AG04450 (cell line): ENCODE measurements around the gene RABGAP1L. TPM values are rescaled to one million over a fixed set of nuclear protein-coding genes. Genes with fewer than 3 reads are reported as not detected.

Experiments used
- CTCF ChIA-PET: fragments of 300-600, 350-600 bp; formaldehyde crosslinking; extraction: SDS; loops from one replicate; lab custom pipeline; 2022; ENCODE audit warnings: antibody characterized with exemption, inconsistent platforms; lab: Charles Lee
- POLR2A ChIA-PET: fragments of 350-600 bp; formaldehyde crosslinking; extraction: SDS; loops from one replicate; lab custom pipeline; 2021; ENCODE audit warnings: antibody characterized with exemption, inconsistent platforms; lab: Yijun Ruan, JAX
- DNase-seq: peaks from one replicate; pipeline ENCODE4 v3.0.0-alpha.2; 2011; ENCODE audit warnings: low read depth, low spot score
- H3K27ac ChIP-seq: one replicate; pipeline ENCODE4 v1.5.1; 2012; ENCODE audit warnings: low read depth, low read length, control low read depth
- H3K27me3 ChIP-seq: one replicate; pipeline ENCODE4 v1.6.0; 2012; ENCODE audit warnings: low read length; ENCODE audit not compliant: control insufficient read depth, insufficient read depth
- H3K4me3 ChIP-seq: 2 replicates; pipeline ENCODE4 v1.5.1; 2011; ENCODE audit warnings: mild to moderate bottlenecking, low read depth, low read length, control low read depth
- H3K9me3 ChIP-seq: 2 replicates; pipeline ENCODE4 v1.5.1; 2012; ENCODE audit warnings: low read length; ENCODE audit not compliant: control insufficient read depth, insufficient read depth
- polyA plus RNA-seq: library from polyadenylated mRNA; depleted of rRNA; stranded (reverse); fragments of >200 nt; gene quantifications from 2 replicates; pipeline ENCODE4 v1.2.3, GENCODE V29; 2011
- TF ChIP-seq, protein P1 (sequence below): IDR thresholded peaks from 2 replicates; pipeline ENCODE4 v1.5.1; 2011; ENCODE audit warnings: low read depth, low read length, control low read depth, inconsistent platforms

The RABGAP1L gene
- polyA plus RNA-seq, 1 experiment, result 21.2 TPM

DNA sequence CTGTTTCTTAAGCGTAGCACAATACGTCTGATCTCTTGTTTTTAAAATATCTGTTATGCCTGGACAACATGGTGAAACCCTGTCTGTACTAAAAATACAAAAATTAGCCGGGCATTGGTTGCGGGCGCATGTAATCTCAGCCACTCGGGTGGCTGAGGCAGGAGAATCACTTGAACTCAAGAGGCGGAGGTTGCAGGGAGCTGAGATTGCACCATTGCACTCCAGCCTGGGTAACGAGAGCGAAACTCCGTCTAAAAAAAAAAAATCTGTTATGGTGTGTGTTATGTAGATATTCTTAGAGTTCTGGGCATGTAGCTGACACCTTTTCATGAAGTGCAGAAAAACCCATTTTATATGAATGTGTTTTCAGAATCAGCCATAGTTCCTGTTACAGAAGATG, 38.2 kb downstream of the RABGAP1L start:
- no peak for DNase-seq
- TF ChIP-seq, protein P1, sequence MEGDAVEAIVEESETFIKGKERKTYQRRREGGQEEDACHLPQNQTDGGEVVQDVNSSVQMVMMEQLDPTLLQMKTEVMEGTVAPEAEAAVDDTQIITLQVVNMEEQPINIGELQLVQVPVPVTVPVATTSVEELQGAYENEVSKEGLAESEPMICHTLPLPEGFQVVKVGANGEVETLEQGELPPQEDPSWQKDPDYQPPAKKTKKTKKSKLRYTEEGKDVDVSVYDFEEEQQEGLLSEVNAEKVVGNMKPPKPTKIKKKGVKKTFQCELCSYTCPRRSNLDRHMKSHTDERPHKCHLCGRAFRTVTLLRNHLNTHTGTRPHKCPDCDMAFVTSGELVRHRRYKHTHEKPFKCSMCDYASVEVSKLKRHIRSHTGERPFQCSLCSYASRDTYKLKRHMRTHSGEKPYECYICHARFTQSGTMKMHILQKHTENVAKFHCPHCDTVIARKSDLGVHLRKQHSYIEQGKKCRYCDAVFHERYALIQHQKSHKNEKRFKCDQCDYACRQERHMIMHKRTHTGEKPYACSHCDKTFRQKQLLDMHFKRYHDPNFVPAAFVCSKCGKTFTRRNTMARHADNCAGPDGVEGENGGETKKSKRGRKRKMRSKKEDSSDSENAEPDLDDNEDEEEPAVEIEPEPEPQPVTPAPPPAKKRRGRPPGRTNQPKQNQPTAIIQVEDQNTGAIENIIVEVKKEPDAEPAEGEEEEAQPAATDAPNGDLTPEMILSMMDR, result no peak
- no peak overlapping the region for H3K27ac ChIP-seq
- POLR2A ChIA-PET, result no interaction called here
- CTCF ChIA-PET, result no interaction called here
- H3K27me3 ChIP-seq, result no peaks in the 10 kb centered on the region
- no peak overlapping the region for H3K4me3 ChIP-seq
- no peaks in the 10 kb centered on the region for H3K9me3 ChIP-seq

DNA sequence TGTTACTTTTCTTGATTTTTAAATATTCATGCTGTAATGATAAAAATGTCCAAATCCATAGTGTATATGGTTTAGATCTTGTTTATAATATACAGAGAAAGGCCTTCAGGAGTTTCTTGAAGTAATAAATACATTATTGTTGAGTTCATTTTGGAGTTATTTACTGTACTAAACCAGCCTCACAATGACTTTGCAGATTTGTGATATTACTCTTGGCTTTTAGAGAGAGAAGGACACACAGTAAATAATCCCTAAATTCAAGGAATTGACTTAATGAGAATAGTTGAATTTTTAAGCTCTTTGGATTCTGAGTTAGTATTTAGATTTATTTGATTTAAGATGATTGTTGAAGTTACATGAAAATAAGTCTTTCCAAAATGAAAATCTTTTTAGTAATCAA, 38.9 kb downstream of the RABGAP1L start:
- CTCF ChIA-PET, result no interaction called here
- POLR2A ChIA-PET, result no interaction called here
- Histone ChIP-seq H3K4me3 (no peak overlapping the region), H3K27me3 (no peaks in the 10 kb centered on the region), H3K9me3 (no peaks in the 10 kb centered on the region), H3K27ac (no peak overlapping the region)
- DNase-seq, result no peak
- TF ChIP-seq, protein P1, result no peak

DNA sequence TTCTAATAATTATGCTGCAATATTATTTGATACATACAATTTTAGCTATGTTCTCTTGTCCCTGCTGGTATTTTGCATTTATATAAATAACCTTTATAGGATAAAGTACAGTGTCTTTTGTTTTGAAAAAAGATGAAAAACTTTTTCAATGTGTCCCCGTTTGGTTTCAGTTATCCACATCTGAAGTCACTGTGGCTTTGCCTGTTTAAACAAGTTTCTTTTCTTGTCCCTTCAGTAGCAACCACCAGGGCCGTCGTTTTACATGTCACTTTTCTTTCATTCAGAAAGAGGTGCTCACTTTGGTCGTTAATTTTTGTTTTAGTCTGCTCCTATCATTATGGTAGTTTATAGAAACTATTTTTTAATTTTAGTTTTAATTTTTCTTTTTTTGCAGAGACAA, 41.4 kb downstream of the RABGAP1L start:
- H3K27ac ChIP-seq, result no peak overlapping the region
- ChIA-PET CTCF (interaction anchor here (0.5 to 1.0 kb wide), 2 partner anchors 17 to 543 kb away, joined by 3 to 5 read pairs; no protein-coding TSS in a partner anchor), POLR2A (no interaction called here)
- no peak overlapping the region for H3K4me3 ChIP-seq
- no peaks in the 10 kb centered on the region for H3K27me3 ChIP-seq
- no peaks in the 10 kb centered on the region for H3K9me3 ChIP-seq
- TF ChIP-seq, protein P1, result no peak
- DNase-seq, result no peak

DNA sequence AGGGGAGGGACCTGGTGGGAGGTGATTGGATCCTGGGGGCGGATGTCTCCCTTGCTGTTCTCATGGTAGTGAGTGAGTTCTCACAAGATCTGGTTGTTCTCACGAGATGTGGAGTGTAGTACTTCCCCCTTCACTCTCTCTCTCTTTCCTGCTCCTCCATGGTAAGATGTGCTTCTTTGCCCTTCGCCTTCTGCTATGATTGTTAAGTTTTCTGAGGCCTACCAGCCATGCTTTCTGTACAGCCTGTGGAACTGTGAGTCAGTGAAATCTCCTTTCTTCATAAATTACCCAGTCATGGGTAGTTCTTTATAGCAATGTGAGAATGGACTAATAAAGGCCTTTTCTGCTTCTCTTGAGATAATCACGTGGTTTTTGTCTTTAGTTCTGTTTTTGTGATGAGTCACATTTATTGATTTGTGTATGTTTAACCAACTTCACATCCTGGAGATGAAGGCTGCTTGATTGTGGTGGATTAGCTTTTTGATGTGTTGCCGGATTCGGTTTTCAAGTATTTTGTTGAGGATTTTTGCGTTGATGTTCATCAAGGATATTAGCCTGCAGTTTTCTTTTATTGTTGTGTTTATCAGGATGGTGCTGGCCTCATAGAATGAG, 45.5 kb downstream of the RABGAP1L start:
- no peak for DNase-seq
- H3K27me3 ChIP-seq, result no peaks in the 10 kb centered on the region
- H3K4me3 ChIP-seq, result no peak overlapping the region
- ChIA-PET POLR2A (no interaction called here), CTCF (interaction anchor here (3.7 kb wide), 1 partner anchor 13 kb away, joined by 20 read pairs; no protein-coding TSS in a partner anchor)
- TF ChIP-seq, protein P1, result no peak
- H3K9me3 ChIP-seq, result no peaks in the 10 kb centered on the region
- no peak overlapping the region for H3K27ac ChIP-seq

DNA sequence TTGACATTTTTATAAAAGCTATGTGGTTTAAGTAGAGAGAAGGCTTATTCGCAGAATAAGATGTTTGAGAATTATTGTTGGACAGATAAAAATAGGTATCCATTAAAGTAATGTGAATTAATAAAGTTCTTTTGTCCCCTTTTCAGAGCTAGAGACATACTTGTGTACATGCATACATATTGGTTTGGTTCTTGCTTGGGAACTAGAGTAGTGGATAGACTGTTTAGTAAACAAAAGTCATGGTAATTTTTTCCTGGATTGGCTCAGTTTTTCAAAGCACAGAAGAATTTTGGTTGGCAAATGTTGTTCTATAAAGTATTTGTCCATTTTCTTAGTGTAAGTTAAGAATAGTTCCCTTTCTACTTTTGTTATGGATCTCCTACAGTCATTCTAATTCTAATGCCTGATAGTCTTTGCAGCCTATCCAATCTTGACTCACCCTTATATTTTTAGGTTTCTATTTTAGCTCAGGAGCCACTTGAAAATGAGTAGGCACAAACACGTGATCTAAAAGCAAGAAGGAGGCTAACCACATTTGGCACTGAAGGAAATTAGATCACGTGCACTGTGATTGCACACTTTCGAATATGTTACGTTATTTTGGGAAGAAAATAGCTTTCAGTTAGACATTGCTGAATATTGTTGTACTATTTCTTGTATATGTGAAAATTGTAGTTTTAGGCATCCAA, 47.0 kb downstream of the RABGAP1L start:
- TF ChIP-seq, protein P1, result no peak
- H3K4me3 ChIP-seq, result no peak overlapping the region
- POLR2A ChIA-PET, result no interaction called here
- H3K9me3 ChIP-seq, result no peaks in the 10 kb centered on the region
- CTCF ChIA-PET, result interaction anchor here (1.0 to 3.7 kb wide), 3 partner anchors 12 to 520 kb away, joined by 3 to 20 read pairs (median 6); no protein-coding TSS in a partner anchor
- no peak for DNase-seq
- no peak overlapping the region for H3K27ac ChIP-seq
- no peaks in the 10 kb centered on the region for H3K27me3 ChIP-seq
